ENCODE measurements around the gene MANF. TPM values are rescaled to one million over a fixed set of nuclear protein-coding genes. Genes with fewer than 3 reads are reported as not detected.

MANF gene
- total RNA-seq, 1 experiment from 2014 or later, result 106 TPM

DNA sequence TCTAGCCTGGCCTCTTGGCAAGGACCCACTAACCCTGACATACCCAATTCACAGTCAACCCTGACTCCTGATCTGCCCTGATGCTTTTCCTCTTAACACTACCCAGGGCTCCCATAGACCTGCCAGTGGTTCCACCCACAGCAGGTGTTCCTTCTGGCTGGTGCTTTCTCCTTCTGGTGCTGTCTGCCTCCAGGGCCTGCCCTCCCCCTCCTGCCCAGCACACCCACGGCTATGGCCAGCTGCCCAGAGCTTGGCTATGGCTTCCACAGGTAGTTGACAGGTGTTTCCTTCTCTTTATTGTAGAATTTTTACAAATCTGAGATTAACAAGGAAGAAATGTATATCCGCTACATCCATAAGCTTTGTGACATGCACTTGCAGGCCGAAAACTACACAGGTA lies 46.5 kb upstream of the MANF start:
- H3K36me3 ChIP-seq (ENCODE audit: insufficient read depth, low read length, poor library complexity, severe bottlenecking), result no peaks in the 10 kb centered on the region
- H3K27me3 ChIP-seq (replicated peaks; ENCODE audit: insufficient read depth, low read depth, low read length, poor library complexity), result no peaks in the 10 kb centered on the region
- no peak for DNase-seq (ENCODE audit: low spot score)
- no peaks in the 10 kb centered on the region for H3K4me1 ChIP-seq (ENCODE audit: insufficient read depth, low read length, poor library complexity, severe bottlenecking)
- H3K9me3 ChIP-seq (ENCODE audit: low read depth, low read length, poor library complexity, severe bottlenecking), result no peaks in the 10 kb centered on the region
- intact Hi-C loops (cut with micrococcal nuclease; ENCODE audit: unreplicated experiment), result no loop called here
- BruUV-seq (replicated peaks), result no TSS peak
- POLR2A ChIA-PET (ENCODE audit: low non-redundant PET), result no interaction called here
- no peak for TF ChIP-seq EZH2 (IDR thresholded peaks at IDR 0.05; ENCODE audit: borderline replicate concordance, low read depth, low read length, poor library complexity, severe bottlenecking)
- TF ChIP-seq, protein P1, sequence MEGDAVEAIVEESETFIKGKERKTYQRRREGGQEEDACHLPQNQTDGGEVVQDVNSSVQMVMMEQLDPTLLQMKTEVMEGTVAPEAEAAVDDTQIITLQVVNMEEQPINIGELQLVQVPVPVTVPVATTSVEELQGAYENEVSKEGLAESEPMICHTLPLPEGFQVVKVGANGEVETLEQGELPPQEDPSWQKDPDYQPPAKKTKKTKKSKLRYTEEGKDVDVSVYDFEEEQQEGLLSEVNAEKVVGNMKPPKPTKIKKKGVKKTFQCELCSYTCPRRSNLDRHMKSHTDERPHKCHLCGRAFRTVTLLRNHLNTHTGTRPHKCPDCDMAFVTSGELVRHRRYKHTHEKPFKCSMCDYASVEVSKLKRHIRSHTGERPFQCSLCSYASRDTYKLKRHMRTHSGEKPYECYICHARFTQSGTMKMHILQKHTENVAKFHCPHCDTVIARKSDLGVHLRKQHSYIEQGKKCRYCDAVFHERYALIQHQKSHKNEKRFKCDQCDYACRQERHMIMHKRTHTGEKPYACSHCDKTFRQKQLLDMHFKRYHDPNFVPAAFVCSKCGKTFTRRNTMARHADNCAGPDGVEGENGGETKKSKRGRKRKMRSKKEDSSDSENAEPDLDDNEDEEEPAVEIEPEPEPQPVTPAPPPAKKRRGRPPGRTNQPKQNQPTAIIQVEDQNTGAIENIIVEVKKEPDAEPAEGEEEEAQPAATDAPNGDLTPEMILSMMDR (conservative IDR thresholded peaks at IDR 0.05; ENCODE audit: low read depth, low read length), result no peak
- no peak overlapping the region for H3K27ac ChIP-seq (ENCODE audit: low read depth, low read length, poor library complexity, severe bottlenecking)
- CTCF ChIA-PET, result no interaction called here
- no peak overlapping the region for H3K4me3 ChIP-seq (ENCODE audit: low read depth, low read length, poor library complexity, severe bottlenecking)

DNA sequence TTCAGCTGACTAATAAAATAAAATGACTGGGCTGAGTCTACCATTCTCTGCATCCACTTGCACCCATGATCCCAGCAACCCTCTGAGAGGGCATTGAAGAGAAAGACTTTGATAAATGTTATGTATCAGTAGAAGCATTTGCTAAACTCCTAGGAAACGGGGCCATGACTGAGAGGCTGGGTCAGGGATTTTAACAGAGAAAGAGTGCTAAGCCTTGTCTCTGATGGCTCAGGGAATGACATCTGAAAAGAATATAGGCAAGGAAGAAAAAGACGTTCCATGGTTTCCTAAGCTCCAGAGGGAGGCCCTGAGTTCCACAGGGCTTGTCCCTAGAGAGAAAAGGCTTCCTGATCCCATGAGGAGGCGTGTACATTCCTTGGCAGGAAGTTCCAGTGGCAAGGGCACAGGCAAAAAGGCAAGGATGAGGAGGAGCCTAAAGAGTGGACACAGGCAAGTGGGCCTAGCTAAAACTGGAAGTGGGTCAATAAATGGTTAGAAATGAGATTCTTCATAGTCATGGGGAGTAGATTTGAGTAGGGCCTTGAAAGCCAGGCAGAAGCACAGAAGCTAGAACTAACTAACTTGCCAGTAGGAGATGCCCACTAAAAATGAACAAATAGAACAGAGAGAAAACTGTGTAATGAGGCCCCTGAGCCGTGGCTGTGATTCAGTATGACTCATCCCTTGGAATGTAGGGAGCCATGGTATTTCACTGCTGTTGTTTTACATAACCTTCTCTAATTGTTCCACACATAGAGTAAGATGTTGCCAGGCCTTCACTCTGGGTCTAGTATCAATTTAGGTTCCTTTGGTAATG lies 44.9 kb upstream of the MANF start:
- peak; percentile 62 for DNase-seq (ENCODE audit: low spot score)
- Histone ChIP-seq H3K4me1 (ENCODE audit: insufficient read depth, low read length, poor library complexity, severe bottlenecking) (no peaks in the 10 kb centered on the region), H3K27me3 (replicated peaks; ENCODE audit: insufficient read depth, low read depth, low read length, poor library complexity) (no peaks in the 10 kb centered on the region), H3K27ac (ENCODE audit: low read depth, low read length, poor library complexity, severe bottlenecking) (peak overlapping the region; percentile 22), H3K36me3 (ENCODE audit: insufficient read depth, low read length, poor library complexity, severe bottlenecking) (no peaks in the 10 kb centered on the region), H3K4me3 (ENCODE audit: low read depth, low read length, poor library complexity, severe bottlenecking) (no peak overlapping the region), H3K9me3 (ENCODE audit: low read depth, low read length, poor library complexity, severe bottlenecking) (no peaks in the 10 kb centered on the region)
- no TSS peak for BruUV-seq (replicated peaks)
- intact Hi-C loops (cut with micrococcal nuclease; ENCODE audit: unreplicated experiment), result no loop called here
- no peak for TF ChIP-seq EZH2 (IDR thresholded peaks at IDR 0.05; ENCODE audit: borderline replicate concordance, low read depth, low read length, poor library complexity, severe bottlenecking)
- TF ChIP-seq, protein P1 (conservative IDR thresholded peaks at IDR 0.05; ENCODE audit: low read depth, low read length), result no peak
- ChIA-PET CTCF (no interaction called here), POLR2A (ENCODE audit: low non-redundant PET) (no interaction called here)

DNA sequence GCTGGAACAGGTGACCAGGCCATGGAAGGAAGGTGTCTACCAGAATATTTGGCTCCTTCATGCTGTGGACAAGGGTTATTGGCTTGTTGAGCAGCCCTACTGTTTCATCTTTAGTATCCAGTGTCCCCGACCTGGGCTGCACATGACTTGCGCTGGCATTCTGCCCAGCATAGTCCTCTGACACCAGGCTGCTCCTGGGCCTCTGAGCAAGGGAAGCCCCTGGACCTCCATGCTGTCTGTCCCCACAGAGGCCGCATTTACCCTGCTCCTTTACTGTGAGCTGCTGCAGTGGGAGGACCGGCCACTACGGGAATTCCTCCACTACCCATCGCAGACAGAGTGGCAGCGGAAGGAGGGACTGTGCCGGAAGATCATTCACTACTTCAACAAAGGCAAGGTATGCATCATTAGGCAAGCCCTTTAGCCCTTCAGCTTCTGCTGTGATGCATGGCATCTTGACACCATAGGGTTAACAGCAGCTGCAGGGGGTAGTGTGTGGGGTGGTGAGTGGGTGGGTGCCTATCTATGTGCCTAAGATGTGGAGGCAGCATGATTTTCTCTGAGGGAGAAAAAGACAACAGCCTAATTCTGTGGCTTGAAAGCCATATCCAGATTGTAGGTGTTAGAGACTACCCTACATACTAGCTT lies 44.0 kb upstream of the MANF start:
- intact Hi-C loops (cut with micrococcal nuclease; ENCODE audit: unreplicated experiment), result no loop called here
- H3K27ac ChIP-seq (ENCODE audit: low read depth, low read length, poor library complexity, severe bottlenecking), result no peak overlapping the region
- no peaks in the 10 kb centered on the region for H3K4me1 ChIP-seq (ENCODE audit: insufficient read depth, low read length, poor library complexity, severe bottlenecking)
- ChIA-PET POLR2A (ENCODE audit: low non-redundant PET) (no interaction called here), CTCF (no interaction called here)
- no peak overlapping the region for H3K4me3 ChIP-seq (ENCODE audit: low read depth, low read length, poor library complexity, severe bottlenecking)
- no peaks in the 10 kb centered on the region for H3K36me3 ChIP-seq (ENCODE audit: insufficient read depth, low read length, poor library complexity, severe bottlenecking)
- H3K9me3 ChIP-seq (ENCODE audit: low read depth, low read length, poor library complexity, severe bottlenecking), result no peaks in the 10 kb centered on the region
- no TSS peak for BruUV-seq (replicated peaks)
- no peak for TF ChIP-seq EZH2 (IDR thresholded peaks at IDR 0.05; ENCODE audit: borderline replicate concordance, low read depth, low read length, poor library complexity, severe bottlenecking)
- TF ChIP-seq, protein P1 (conservative IDR thresholded peaks at IDR 0.05; ENCODE audit: low read depth, low read length), result no peak
- H3K27me3 ChIP-seq (replicated peaks; ENCODE audit: insufficient read depth, low read depth, low read length, poor library complexity), result no peaks in the 10 kb centered on the region
- DNase-seq (ENCODE audit: low spot score), result no peak

All from A673 (cell line).